NK-92 (cell line): ENCODE measurements around the gene FAM163A.

Experiments
- DNase-seq: peaks from one replicate; lab custom pipeline; 2025; ENCODE audit not compliant: unreplicated experiment; lab: John Stamatoyannopoulos, UW

FAM163A gene

DNA sequence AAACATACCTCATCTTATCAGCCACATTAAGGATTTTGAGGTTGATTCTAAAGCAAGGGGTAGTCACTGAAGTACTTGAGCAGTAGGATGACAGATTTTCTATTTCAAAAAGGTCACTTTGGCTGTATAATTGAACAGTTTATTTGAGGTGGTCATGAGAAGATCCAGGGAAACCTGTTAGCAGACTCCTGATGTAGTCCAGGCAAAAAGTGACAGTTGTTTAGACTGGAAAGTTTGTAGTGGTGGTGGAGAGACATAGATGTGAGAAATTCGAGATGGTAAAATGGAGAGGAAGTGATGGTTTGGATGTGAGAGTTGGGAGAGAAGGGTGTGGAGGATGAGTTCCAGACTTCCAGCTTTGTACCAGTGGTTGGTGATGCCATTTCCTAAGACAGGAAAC is 7.5 kb downstream of the FAM163A start:
- DNase-seq, result no peak

DNA sequence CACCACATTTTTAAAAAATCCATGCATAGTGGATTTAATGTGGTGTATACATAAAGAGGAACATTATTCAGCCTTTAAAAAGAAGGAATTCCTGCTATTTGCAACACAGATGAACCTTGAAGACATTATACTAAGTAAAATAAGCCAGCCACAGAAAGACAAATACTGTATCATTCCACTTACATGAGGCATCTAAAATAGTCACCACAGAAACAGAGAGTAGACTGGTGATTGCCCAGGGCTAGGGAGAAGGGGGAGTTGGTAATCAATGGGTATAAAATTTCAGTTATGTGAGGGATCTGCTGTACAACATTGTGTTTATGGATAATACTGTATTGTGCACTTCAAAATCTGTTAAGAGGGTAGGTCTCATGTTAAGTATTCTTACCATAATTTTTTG is 10.0 kb downstream of the FAM163A start:
- DNase-seq, result no peak

- no peak for DNase-seq
Observed at GRCh38 chr1:179754041-179754624, 11.0 kb downstream of the FAM163A start.

DNA sequence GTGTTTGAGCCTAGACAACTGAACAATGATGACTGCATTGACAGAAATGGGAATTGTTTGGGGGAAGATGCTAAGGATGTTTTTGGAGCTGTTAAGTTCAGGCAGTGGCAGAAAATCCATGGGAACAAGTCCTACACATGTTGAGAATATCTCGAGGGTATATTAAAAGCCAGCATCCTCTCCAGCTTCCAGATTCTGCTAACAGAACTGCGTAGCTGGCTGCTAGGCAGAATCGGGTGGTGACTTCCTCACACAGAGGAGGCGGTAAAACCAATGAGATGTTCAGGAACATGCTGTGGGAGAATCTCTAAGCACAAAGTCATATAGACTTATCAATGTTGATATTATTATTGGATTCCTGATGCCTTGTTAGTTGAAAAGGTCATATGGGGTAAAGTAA is 14.8 kb downstream of the FAM163A start:
- no peak for DNase-seq

- DNase-seq, result no peak
Observed at GRCh38 chr1:179760521-179760920, 17.4 kb downstream of the FAM163A start.

DNA sequence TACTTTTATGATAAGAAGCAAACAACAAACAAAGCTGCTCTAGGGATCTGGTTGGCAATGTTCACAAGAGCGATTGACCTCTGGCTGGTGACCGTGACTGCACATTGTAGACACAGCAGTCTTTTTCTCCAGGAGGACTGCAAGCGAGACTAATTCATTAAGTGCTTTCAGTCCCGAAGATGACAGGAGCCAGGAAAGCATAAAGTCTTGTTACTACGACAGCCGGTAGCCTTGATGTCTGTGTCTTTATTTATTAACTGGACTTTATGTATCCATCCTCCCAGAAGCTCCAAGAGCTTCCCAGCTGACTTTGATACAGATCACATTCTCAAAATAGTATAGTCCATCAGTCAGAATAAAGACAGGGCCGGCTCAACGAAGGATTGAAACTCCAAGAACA is 18.2 kb downstream of the FAM163A start:
- no peak for DNase-seq

DNA sequence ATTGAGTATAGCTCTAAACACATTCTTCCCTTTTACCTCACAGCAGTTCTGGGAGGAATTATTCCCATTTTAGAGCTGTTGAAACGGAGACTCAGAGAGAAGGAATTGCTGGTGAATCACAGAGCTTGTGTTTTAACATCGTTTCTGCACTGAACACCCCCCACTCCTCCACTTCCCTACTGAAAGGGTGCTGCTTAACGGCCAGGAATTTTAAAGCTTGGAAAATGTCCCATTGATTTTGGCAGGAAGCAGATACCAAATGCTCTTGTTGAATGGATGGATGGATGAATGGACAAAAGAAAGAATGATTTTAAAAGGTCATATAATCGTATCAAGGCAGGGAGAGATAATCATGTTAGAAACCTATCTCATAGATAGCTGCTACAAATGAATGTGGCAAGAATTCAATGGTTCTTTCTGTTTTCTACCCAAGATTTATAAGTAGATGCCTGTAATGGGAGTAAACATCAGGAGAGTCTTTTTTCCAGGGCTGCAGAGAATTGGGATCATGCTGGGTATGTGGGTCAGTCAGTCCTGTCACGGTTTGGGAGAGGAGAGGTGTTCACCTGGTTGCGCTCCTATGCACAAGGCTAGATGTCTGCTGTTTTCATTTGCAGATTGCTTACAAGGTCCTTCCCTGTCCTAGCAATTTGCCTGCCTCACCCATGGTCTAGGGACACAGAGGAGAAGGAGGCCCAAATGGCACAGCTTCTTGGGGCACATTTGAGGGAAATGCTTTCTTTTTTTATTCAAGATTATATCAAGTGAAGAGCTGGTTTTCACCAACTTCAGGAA is 19.0 kb downstream of the FAM163A start:
- no peak for DNase-seq

DNA sequence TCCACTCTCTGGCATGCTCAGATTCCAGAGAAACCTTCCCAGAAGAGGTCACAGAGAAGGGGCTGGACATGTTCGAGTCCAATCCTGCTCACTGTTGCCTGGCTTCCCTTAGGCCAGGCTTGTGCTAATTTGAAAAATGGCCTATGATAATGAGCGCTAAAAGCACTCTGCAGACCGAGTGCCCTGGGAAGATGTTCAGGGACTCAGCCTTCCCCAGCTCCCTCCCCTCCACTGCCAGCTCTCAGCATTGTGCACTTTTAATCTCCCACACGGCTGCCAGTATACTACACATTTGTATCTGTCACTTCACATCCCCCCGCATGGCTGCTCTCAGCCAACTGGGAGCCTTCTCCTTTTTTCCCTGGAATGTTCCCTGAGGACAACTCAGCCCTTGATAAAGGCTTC is 24.1 kb downstream of the FAM163A start:
- no peak for DNase-seq

- DNase-seq, result no peak
Observed at GRCh38 chr1:179767996-179768395, 24.9 kb downstream of the FAM163A start.

- DNase-seq, result no peak
Observed at GRCh38 chr1:179770887-179771502, 27.9 kb downstream of the FAM163A start.

- no peak for DNase-seq
Observed at GRCh38 chr1:179773264-179773663, 30.2 kb downstream of the FAM163A start.

DNA sequence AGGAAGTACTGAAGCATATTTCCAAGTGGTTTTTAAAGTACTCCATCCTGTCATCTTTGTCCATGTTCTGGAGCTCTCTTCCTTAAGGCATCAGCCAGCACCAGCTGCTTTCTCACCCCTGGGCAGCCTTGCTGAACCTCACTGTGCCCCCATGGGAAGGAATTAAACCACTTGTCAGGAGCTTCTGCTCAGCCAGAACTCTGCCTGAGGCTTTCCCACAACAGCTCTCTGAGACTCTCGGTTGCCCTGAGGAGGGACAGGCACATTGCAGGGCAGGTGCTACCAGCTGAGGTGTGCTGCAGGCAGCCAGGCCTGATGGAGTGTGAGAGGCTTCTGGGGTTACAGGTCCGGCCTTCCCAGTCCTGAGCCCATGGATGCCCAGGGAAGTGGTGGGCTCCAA is 30.9 kb downstream of the FAM163A start:
- DNase-seq, result no peak

DNA sequence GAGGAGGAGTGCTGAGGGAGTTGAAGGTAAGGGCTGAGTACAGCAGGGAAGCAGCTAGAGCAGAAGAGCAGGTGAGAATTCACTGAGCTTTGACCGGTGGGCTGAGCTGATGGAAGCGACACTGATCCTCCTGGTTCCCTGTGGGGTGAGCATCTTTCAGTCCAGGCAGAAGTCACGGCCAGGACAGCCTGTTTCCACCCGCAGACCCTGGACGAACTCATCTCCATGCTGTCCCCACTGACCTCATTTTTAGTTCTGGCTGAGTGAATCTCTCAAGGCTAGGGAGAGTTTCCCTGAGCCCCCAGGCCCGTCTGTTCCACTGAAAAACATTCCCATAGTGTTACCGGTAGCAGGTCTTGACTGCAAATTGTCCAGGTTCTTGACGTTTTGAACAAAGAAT is 31.5 kb downstream of the FAM163A start:
- no peak for DNase-seq

GRCh38 chr1:179775009-179775408 is 31.9 kb downstream of the FAM163A start:
- DNase-seq, result no peak

GRCh38 chr1:179776831-179777230 is 33.7 kb downstream of the FAM163A start:
- no peak for DNase-seq

DNA sequence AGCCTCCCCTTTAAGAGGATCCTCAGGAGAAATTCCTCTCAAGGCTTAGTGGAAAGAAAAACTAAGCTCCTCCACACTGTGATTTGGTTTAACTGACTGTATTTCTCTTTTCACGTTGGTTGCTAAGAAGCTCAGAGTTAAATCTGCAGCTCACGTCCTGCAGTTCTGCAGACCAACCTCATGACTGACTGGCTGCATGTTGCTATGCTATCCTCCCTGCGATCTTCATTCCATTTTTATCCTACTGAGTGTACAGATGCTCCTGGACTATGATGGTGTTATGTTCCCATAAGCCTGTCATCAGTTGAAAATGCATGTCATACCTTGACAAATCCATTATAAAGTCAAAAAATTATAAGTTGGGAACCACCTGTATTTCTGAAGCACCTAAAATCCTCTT is 34.6 kb downstream of the FAM163A start:
- no peak for DNase-seq

- DNase-seq, result no peak
Observed at GRCh38 chr1:179779645-179780272, 36.7 kb downstream of the FAM163A start.

GRCh38 chr1:179781962-179782361 is 38.9 kb downstream of the FAM163A start:
- DNase-seq, result no peak

DNA sequence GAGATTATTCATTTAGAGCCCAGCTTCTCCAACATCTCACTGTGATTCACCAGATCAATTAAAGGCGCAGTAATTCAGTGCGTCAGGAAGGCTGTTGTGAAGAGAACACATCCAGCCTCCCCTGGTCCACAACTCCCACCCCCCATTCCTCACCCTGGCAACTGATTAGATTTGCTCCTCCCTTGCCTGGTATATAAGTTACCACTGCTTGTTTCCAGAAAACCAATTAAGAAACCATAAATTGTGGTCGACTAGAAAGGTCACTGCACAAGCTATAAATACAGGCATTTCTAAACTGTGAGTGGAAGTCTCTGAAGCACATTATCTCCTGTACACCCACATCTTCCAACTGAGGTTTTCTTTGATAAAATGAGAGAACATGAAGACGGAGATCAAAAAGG is 41.9 kb downstream of the FAM163A start:
- no peak for DNase-seq

DNA sequence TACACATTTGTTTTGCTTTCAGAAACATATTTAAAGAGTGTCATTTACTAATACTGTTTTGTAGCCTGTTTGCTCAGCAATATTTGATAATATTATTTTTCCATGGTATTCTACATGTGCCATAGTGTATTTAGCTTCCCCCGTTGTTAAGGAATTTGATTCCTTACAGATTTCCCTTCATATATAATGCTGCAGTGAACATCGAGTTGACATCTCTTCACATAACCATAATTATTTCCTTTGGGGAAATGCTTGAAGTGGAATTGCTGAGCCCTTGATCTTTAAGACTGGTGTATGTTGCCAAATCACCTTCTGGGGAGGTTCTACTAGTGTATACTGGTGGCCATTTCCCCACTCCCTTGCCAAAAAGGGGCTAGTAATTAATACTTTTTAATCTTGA is 42.6 kb downstream of the FAM163A start:
- DNase-seq, result no peak

- DNase-seq, result no peak
Observed at GRCh38 chr1:179786815-179787685, 44.0 kb downstream of the FAM163A start.
